GM19240 (cell line): ENCODE results near the gene TMEFF2.

Source experiments
- DNase-seq: peaks from one replicate; pipeline ENCODE4 v3.0.0; 2011; ENCODE audit warnings: low spot score; ENCODE audit not compliant: insufficient read length

The TMEFF2 gene

GRCh38 chr2:192194866-192195547 is at the start of gene TMEFF2:
Gene TMEFF2 (minus strand): TSS chr2:192194933. CDS start chr2:192194524, 409 bp downstream.
- DNase-seq: no peak

- no peak for DNase-seq
Observed at GRCh38 chr2:192243488-192243887, 48.8 kb upstream of the TMEFF2 start.

- DNase-seq: no peak
Observed at GRCh38 chr2:192236136-192236535, 41.4 kb upstream of the TMEFF2 start.

GRCh38 chr2:192230889-192231453 is 36.2 kb upstream of the TMEFF2 start:
- DNase-seq: no peak

DNA sequence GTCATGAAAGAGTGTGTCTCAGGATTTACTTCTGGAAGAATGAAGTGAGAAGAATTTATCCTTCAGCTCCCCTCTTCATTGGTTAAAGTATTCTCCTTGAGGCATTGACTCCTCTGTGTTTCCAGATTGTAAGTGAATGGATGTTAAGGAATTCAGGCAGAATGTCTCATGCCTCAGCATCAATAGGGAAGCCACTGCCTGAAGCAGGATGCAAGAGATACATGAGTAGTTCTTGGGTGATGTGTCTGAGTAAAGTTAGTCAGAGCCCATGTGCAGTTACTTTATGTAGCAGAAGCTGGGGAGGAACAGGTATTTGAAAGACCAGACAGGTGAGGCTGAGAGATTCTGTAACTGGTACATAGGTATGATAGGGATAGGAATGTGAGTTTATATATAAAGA is 34.0 kb upstream of the TMEFF2 start:
- no peak for DNase-seq

DNA sequence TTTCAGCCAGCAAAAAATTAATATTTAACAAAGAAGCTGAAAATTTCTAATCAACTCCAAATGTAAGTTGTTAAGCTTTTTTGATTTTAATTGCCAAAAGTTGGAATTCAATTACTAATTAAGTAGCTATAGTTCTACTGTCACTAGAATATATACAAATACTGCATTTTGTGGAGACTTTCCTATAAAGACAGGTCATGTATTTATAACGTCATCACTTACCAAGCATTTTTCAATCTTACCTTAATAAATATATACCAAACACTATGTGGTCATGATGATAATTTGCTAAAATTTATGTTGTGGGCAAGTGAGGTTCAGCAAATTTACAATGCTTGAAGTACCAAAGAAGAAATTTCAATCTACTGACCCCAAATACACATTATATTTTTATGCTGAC is 24.2 kb upstream of the TMEFF2 start:
- no peak for DNase-seq

- DNase-seq: no peak
Observed at GRCh38 chr2:192218377-192218776, 23.6 kb upstream of the TMEFF2 start.

GRCh38 chr2:192216336-192216735 is 21.6 kb upstream of the TMEFF2 start:
- DNase-seq: no peak

- no peak for DNase-seq
Observed at GRCh38 chr2:192215096-192215877, 20.6 kb upstream of the TMEFF2 start.

DNA sequence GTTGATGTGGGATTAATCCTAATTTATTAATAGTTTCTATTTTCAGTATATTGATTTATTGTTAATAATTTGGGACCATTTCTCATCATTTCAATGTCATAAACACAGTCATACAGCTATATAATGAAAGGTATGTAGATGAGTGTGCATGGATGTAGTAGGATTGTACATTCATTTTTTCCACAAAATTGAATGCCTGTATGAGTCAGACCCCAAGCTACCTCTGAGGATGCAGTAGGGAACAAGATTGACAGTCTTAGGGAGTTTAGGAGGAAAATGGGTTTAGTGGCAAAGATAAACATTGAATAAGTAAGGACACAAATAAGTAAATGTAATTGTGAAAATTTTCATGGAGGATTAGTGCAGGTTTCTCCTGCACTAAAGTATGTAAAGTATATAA is 14.1 kb upstream of the TMEFF2 start:
- DNase-seq: no peak

GRCh38 chr2:192206399-192206798 is 11.7 kb upstream of the TMEFF2 start:
- DNase-seq: no peak

- DNase-seq: no peak
Observed at GRCh38 chr2:192203876-192204275, 9.1 kb upstream of the TMEFF2 start.

- DNase-seq: no peak
Observed at GRCh38 chr2:192202373-192202772, 7.6 kb upstream of the TMEFF2 start.

- no peak for DNase-seq
Observed at GRCh38 chr2:192201116-192201515, 6.4 kb upstream of the TMEFF2 start.

DNA sequence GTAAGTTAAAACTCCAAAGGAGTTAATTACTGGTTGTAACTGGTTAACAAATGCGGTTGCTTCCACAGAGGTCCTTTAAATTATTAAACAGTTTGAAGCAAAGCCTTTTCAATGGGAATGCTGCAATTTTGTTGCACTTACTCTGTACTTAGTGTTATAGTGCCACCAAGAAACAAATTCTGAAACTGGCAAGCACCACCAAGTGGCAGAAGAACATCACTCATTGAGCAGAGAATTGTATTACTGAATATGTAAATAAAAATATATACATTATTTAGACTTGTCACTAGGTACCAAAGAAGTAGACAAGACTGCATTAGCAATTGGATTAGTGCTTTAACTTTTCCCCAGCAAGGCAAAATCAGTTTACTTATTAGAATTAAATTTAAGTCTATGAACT is 2.6 kb upstream of the TMEFF2 start:
- no peak for DNase-seq

DNA sequence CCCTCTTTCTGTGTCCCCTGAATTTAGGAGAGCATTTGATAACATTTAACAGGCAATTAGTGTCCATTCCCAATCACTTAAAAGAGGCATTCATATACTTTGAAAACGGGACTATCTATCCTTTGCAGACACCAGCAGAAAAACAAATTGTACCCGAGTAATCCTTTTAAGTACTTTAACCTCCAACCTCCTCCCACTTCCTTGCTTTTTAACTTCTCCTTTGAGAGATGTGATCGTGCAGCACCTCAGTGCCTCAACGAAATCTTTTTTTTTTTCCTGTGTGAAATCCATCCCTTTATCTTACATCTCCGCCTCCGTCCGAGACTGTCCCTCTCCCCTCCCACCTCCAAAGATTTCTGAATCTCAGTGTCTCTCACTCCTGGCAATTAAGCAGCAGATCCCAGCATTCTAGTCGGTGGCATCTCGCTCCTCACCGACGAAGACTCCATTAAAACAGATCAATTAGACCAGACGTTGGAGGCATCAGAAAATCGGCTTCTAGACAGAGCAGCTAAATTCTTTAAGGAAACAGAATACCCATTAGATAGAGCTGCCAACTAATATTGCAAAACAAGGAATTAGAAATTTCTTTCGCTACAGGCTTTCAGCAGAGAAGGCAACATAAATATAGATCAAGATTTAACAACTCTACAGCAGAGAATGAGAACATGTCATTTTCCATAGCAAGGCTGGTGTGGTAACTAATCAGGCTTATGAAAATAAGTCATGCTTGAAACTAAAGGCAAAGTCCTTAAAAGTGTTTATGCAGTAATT is 1.9 kb upstream of the TMEFF2 start:
- no peak for DNase-seq

- DNase-seq: no peak
Observed at GRCh38 chr2:192195548-192196418, 1.1 kb upstream of the TMEFF2 start.

DNA sequence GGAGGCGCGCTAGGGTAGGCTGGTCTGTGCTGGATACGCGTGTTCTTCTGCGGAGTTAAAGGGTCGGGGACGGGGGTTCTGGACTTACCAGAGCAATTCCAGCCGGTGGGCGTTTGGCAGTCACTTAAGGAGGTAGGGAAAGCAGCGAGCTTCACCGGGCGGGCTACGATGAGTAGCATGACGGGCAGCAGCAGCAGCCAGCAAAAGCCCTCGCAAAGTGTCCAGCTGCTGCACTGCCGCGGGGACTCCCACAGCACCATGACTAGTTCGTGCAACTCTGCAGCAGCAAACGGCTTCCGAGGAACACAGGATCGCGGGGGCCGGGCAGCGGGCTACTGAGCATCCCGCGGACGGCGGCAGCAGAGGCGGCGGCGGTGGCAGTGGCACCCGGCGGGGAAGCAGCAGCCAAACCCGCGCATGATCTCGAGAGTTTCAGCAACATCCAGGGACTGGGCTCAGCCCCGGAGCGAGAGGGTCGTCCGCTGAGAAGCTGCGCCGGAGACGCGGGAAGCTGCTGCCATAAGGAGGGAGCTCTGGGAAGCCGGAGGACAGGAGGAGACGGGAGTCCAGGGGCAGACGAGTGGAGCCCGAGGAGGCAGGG is 368 bp downstream of the TMEFF2 start:
- DNase-seq: no peak

GRCh38 chr2:192190474-192190873 is 4.3 kb downstream of the TMEFF2 start:
- no peak for DNase-seq

DNA sequence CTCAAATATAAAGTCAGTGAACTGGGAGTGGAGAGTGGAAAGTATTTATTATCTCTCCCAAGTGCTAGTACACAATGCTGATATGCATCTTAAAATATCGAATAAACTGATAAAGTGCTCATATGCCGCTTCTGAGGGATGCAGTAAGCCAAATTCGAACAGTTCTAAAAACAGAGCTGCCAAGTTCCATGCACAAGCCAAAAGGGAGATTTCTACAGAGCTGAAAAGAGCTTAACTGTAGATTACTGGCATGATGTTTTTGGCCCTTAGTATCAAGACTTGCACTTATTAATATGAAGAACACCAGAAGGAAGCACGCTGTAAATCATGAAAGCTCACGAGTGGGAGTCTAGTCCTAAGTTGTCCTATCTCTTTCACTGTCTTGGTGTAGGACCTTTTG is 7.9 kb downstream of the TMEFF2 start:
- DNase-seq: no peak
